ENCODE measurements around the gene TMEM108. TPM values are rescaled to one million over a fixed set of nuclear protein-coding genes. Genes with fewer than 3 reads are reported as not detected.

TMEM108 gene
- total and polyA plus RNA-seq, 2 donors (not counting 1 experiment from before 2014, with no cell fraction given) = 0.10 to 0.17 TPM

GRCh38 chr3:133256787-133257483 is 218.7 kb downstream of the TMEM108 start:
- no peaks in the 10 kb centered on the region for H4K20me1 ChIP-seq (ENCODE audit: control insufficient read depth, extremely low read depth, insufficient read depth, low read length)
- H3K36me3 ChIP-seq (ENCODE audit: control insufficient read depth, insufficient read depth, low read length) = no peaks in the 10 kb centered on the region
- H3K4me1 ChIP-seq (ENCODE audit: control insufficient read depth, extremely low read depth, insufficient read depth, low read length) = no peaks in the 10 kb centered on the region
- H3K9ac ChIP-seq (ENCODE audit: insufficient read depth, low read length) = no peak overlapping the region
- DNase-seq (ENCODE audit: low read depth in 2 of 2) = peak in 1 of 2 donors; percentile 23
- no peak overlapping the region for H3K4me3 ChIP-seq (replicated peaks in 1 of 4; ENCODE audit: control extremely low read depth in 1 of 4, insufficient read depth in 1 of 4, low read depth in 3 of 4, low read length in 4 of 4)
- no peaks in the 10 kb centered on the region for H3K79me2 ChIP-seq (ENCODE audit: control insufficient read depth, insufficient read depth, low read length)
- no peak overlapping the region for H3K4me2 ChIP-seq (ENCODE audit: extremely low read depth, insufficient read depth, low read length)
- H3K27ac ChIP-seq (ENCODE audit: insufficient read depth, low read length) = no peak overlapping the region
- H3K27me3 ChIP-seq (ENCODE audit: control insufficient read depth, insufficient read depth, low read length) = no peaks in the 10 kb centered on the region
- no peaks in the 10 kb centered on the region for H3K9me3 ChIP-seq (ENCODE audit: control insufficient read depth, insufficient read depth, low read depth, low read length)
- TF ChIP-seq CTCF (conservative IDR thresholded peaks at IDR 0.05 in 1 of 2, IDR thresholded peaks at IDR 0.05 in 1 of 2; ENCODE audit: low read depth in 1 of 2, low read length in 2 of 2) (no peak), EZH2 (IDR thresholded peaks at IDR 0.05; ENCODE audit: low read length, missing control alignments) (no peak)
- H2AFZ ChIP-seq (ENCODE audit: low read length) = no peak overlapping the region

- Histone ChIP-seq H3K36me3 (ENCODE audit: control insufficient read depth, insufficient read depth, low read length) (no peaks in the 10 kb centered on the region), H3K27ac (ENCODE audit: insufficient read depth, low read length) (no peak overlapping the region)
- peak in 1 of 2 donors; percentile 34 for DNase-seq (ENCODE audit: low read depth in 2 of 2)
Measured at GRCh38 chr3:133258358-133258757, 220.2 kb downstream of the TMEM108 start.

DNA sequence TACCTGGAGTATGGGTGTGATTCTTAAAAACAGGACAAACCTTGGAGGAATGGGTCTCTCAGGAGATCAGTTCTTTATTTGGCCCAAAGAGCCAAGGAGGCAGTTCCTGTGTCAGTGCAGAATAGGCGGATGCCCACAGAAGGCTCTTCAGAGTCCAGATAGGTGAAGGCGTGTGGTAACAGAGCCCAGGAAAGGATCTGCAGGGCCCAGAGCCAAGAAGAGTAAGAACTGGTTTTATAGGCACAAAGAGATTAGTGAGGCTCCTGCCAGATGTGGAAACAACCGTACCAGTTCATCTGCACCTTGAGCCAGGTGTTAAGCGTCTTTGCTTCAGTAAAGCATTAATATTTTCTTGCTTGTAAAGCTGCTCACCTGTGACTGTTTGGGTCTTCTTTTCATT is 221.6 kb downstream of the TMEM108 start:
- Histone ChIP-seq H3K27ac (ENCODE audit: insufficient read depth, low read length) (no peak overlapping the region), H3K4me1 (ENCODE audit: control insufficient read depth, extremely low read depth, insufficient read depth, low read length) (no peaks in the 10 kb centered on the region), H3K4me2 (ENCODE audit: extremely low read depth, insufficient read depth, low read length) (no peak overlapping the region), H3K27me3 (ENCODE audit: control insufficient read depth, insufficient read depth, low read length) (no peaks in the 10 kb centered on the region), H3K4me3 (replicated peaks in 1 of 4; ENCODE audit: control extremely low read depth in 1 of 4, insufficient read depth in 1 of 4, low read depth in 3 of 4, low read length in 4 of 4) (no peak overlapping the region), H3K9me3 (ENCODE audit: control insufficient read depth, insufficient read depth, low read depth, low read length) (no peaks in the 10 kb centered on the region), H3K9ac (ENCODE audit: insufficient read depth, low read length) (no peak overlapping the region), H2AFZ (ENCODE audit: low read length) (no peak overlapping the region), H4K20me1 (ENCODE audit: control insufficient read depth, extremely low read depth, insufficient read depth, low read length) (no peaks in the 10 kb centered on the region), H3K36me3 (ENCODE audit: control insufficient read depth, insufficient read depth, low read length) (no peaks in the 10 kb centered on the region), H3K79me2 (ENCODE audit: control insufficient read depth, insufficient read depth, low read length) (no peaks in the 10 kb centered on the region)
- no peak for TF ChIP-seq EZH2 (IDR thresholded peaks at IDR 0.05; ENCODE audit: low read length, missing control alignments)
- TF ChIP-seq CTCF (conservative IDR thresholded peaks at IDR 0.05 in 1 of 2, IDR thresholded peaks at IDR 0.05 in 1 of 2; ENCODE audit: low read depth in 1 of 2, low read length in 2 of 2) = no peak
- DNase-seq (ENCODE audit: low read depth in 2 of 2) = no peak

More at GRCh38 chr3:133258358-133258757, 220.2 kb downstream of the TMEM108 start:
- no peaks in the 10 kb centered on the region for H4K20me1 ChIP-seq (ENCODE audit: control insufficient read depth, extremely low read depth, insufficient read depth, low read length)
- no peaks in the 10 kb centered on the region for H3K79me2 ChIP-seq (ENCODE audit: control insufficient read depth, insufficient read depth, low read length)
- no peaks in the 10 kb centered on the region for H3K27me3 ChIP-seq (ENCODE audit: control insufficient read depth, insufficient read depth, low read length)
- H3K9me3 ChIP-seq (ENCODE audit: control insufficient read depth, insufficient read depth, low read depth, low read length) = no peaks in the 10 kb centered on the region
- no peaks in the 10 kb centered on the region for H3K4me1 ChIP-seq (ENCODE audit: control insufficient read depth, extremely low read depth, insufficient read depth, low read length)
- no peak overlapping the region for H3K4me2 ChIP-seq (ENCODE audit: extremely low read depth, insufficient read depth, low read length)
- H2AFZ ChIP-seq (ENCODE audit: low read length) = no peak overlapping the region
- no peak for TF ChIP-seq CTCF (conservative IDR thresholded peaks at IDR 0.05 in 1 of 2, IDR thresholded peaks at IDR 0.05 in 1 of 2; ENCODE audit: low read depth in 1 of 2, low read length in 2 of 2)
- TF ChIP-seq EZH2 (IDR thresholded peaks at IDR 0.05; ENCODE audit: low read length, missing control alignments) = no peak
- no peak overlapping the region for H3K4me3 ChIP-seq (replicated peaks in 1 of 4; ENCODE audit: control extremely low read depth in 1 of 4, insufficient read depth in 1 of 4, low read depth in 3 of 4, low read length in 4 of 4)
- no peak overlapping the region for H3K9ac ChIP-seq (ENCODE audit: insufficient read depth, low read length)
